ENCODE results near the gene CCR1.

GRCh38 chr3:46221391-46221790, 13.3 kb upstream of the CCR1 start:
- no peak for TF ChIP-seq CTCF (IDR thresholded peaks at IDR 0.05)
- TF ChIP-seq POLR2A (IDR thresholded peaks at IDR 0.05): no peak
- TF ChIP-seq EP300 (IDR thresholded peaks at IDR 0.05): no peak
- TF ChIP-seq POLR2AphosphoS5 (IDR thresholded peaks at IDR 0.05): no peak

Measured in suprapubic skin (tissue), 4 donors.